Activated T-cell treated with anti-CD3 and anti-CD28 coated beads for 4 hours (primary cell): ENCODE data around the gene CRAT.
A peak's percentile ranks its signal among the peaks of the same experiment; 100 is the strongest.
"Not testable (repeated sequence)": the region's sequence is repeated elsewhere in the genome, so short reads cannot be mapped to it uniquely, and the experiment has no call there.

ENCODE experiments used
- DNase-seq: peaks from one replicate; pipeline ENCODE4 v3.0.0-alpha.2; 2020

The CRAT gene

DNA sequence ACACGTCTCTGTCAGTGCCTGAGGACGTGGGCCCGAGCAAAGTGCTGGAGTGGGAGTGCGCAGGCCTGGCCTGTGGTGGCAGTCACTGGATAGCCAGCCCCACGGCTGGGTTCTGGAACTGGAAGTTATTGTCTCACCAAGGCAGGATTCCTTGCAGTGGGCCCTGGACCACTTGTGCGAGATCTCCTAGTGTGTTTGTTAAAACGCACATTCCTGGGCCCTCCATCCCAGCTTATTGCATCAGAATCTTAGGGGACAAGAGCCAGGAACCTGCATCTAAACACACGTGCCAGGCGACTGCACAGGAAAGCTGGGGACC lies 27.5 kb upstream of the CRAT start:
- DNase-seq: no peak

DNA sequence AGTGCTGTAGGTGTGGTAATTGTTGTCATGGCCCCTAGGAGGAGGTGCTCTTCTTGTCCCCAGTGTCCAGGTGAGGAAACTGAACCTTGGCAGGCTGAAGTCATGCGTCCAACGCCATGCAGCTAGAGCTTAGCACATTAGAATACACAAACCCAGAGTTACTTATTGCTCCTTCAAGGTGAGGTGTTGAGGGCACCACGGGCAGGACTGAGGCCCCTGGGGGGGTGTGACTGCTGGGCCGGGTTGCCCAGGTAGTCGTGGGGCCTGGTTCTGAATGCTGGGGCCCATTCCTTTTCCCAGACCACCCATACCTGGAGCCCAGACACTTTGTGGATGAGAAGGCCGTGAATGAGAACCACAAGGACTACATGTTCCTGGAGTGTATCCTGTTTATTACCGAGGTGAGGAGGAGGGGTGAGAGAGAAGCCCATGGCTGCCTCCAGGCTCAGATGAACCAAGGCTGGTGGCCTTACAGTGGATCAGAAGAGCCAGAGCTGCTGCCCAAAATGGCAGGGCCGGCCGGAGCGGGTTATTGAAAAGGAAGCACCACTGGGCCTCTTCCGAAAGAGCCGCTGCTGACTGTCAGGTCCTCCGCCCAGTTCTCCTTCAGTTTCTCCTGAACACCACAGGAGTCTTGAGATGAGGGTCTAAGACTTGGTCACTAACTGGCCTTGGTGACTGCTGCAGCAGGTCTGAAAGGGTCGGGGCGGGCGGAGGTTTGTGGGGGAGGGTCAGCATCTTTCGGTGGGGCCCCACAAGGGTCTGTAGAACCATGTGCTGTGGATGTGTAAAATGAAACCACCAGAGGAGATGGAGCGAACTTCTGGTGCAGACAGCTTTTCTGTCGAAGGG lies 26.9 kb upstream of the CRAT start:
- no peak for DNase-seq

DNA sequence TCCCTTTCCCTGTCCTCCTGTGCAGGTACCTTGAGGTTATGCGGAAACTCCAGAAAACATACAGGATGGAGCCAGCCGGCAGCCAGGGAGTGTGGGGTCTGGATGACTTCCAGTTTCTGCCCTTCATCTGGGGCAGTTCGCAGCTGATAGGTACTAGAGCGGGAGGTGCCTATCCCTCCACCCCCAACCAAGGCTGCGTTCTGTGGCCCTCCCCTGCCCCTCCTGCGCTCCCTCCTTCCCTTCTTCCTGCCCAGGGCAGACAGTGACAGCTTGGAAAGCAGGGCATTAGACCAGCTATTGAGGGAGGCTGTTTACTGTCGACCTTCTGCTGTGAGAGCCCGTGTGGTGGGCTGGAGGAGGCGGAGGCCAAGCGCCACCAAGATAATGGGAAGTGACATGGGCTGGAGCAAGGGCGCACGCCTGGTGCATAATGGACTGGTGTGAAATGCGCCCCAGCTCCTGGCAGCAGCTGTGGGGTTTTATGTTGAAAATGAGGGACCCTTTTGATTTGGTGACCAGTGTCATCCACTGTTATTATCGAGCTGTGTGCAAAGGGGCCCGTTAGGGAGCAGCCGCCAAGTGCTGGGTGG lies 25.9 kb upstream of the CRAT start:
- no peak for DNase-seq

DNA sequence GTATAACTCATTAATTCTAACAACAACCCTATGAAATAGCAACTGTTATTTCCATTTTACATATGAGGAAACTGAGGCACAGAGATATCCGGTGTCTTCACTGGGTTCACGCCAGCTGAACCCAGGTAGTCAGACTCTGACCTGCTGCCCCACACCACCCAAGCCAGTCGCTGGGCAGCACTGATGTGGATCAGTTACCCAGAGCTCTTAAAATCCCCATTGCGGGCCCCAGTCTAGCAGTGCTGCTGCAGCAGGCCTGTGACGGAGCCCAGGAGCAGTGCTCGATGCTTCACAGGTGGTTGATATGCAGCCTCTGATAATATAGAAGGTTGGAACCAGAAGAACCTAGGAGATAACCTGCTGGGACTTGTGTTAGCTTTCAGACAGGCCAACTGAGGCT lies 24.9 kb upstream of the CRAT start:
- DNase-seq: no peak

DNA sequence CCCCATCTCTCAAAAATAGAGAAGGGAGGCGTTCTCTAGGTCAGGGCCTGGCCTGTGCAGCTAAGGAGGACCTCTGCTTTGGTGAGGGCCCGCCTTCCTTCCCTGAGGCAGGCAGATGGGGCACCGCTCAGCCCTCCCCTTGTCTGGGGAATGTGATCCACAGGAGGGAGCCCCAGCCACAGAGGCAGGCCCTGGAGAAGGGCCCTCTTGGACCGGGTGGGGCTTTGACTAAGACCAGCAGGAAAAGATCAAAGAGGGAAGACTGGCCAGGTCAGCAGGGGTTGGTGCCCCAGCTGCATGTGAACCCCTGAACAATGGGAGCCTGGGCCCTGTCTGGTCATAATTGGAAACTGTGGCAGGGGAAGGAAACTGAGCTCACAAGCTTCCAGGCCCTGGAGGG lies 22.5 kb upstream of the CRAT start:
- DNase-seq: no peak

DNA sequence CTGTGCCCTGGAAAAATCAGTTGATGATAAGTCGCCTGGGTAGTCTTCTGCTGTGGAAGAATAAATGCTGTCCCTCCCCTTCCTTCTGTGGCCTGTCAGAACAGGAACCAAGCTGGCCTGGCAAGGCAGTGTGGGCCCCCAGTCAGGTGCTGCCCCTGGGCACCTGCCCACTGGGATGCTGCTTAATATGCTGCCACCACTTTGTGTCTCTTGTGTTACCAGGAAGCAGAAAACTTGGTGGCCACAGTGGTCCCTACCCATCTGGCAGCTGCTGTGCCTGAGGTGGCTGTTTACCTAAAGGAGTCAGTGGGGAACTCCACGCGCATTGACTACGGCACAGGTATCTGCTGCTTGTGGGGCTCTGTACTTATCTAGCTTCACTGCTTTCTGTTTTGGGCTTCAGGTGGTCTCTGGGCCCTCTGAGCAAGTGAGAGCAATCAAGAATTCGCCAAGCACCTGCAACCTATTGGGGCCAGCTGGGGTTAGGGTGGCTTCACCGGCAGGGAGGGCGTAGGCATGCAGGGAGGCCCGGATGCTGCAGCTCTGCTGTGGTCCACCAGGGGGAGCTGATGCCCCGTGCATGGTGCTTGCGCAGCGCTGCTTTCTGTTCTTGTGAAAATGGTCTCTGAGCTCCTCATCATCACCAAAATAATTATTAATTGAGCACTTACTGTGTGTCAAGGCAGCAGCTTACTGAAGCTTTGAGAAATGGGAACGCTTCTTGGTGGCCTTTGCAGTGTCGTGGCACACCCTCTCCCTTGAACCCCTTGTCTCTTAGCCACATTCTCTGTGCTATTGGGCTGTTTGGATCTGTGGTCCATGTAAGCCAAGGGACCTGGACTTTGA lies 20.9 kb upstream of the CRAT start:
- peak; percentile 81 for DNase-seq

DNA sequence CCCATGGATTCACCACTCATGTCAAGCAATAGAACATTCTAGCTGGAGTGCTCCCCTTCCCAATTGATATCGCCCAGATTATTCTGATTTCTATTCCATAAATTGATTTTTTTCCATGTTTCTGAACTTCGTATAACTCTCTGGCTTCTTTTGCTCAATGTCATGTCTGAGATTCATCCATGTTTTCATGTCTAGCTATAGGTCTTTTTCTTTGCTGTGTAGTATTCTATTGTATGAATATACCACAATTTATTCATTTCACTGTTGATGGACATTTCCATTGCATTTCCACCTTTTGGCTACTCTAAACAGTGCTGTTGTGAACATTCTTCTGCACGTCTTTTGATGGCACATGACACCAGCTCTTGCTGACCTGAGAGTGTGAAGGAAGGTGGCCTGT lies 20.2 kb upstream of the CRAT start:
- no peak for DNase-seq

DNA sequence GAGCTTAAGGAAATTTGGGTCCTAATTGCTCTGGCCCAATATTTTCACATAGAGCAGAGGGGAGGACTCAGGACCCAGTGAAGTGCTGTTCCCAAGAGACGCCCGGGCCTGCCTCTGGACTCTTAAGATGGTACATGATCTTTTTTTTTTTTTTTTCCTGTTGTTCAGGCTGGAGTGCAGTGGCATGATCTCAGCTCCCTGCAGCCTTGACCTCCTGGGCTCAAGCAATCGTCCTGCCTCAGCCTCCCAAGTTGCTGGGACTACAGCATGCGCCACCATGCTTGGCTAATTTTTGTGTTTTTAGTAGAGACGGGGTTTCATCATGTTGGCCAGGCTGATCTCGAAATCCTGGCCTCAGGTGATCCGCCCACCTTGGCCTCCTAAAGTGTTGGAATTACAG lies 19.7 kb upstream of the CRAT start:
- DNase-seq: not testable (repeated sequence)

DNA sequence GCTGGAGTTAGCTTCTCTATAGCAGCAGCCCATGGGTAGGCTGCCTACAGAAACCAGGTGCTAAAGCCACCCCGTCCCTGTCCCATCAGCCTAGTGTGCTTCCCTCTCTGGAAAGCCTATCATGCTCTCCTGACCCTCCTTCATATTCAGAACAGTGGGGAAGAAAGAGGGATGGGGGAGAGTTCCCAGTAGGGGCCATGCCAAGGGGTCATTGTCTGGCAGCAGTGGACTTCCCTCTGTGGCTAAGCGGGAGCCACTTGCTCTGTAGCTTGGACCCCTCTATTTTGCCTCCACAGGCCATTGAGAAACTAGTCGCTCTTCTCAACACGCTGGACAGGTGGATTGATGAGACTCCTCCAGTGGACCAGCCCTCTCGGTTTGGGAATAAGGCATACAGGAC lies 18.1 kb upstream of the CRAT start:
- no peak for DNase-seq

DNA sequence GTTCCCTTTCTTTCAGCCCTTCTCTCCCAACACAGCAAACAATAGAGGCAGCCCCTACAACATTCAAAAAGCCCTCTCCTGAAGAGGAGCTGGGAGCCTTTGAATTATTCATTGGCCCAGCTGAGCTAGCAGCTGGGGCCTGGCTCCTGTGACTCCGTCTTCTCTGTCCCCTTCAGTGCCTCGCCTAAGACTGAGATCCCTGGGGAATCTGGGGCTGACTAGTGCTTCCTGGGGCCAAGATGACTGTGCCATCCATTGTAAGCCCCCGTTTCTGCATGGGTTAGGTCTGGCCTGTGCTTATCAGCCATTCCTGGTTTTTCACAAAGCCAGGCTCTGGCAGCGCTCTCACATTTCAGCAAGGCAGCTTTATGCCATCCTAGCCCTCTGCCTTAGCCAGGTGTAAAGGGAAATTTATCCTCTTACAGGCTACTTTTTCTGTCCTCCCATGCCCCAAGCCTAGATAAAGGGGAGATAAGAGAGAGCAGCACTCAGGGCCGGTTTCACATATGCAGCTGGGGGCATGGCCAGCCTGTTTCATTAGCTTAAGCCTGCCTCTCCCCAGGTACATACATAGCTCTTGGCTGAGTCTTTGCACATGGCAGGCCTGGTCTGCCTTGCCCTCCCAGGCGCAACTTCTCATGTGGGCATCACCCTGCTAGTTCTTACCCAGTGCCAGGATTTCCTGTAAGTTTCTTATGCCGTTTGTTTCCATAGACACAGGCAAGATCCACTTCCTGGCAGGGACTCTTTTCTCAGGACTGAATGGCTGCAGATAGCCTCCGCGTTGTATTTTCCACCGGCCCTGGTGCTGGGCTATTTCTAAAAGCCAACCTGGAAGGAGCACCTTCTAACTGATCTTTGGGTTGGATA lies 16.4 kb upstream of the CRAT start:
- DNase-seq: no peak

DNA sequence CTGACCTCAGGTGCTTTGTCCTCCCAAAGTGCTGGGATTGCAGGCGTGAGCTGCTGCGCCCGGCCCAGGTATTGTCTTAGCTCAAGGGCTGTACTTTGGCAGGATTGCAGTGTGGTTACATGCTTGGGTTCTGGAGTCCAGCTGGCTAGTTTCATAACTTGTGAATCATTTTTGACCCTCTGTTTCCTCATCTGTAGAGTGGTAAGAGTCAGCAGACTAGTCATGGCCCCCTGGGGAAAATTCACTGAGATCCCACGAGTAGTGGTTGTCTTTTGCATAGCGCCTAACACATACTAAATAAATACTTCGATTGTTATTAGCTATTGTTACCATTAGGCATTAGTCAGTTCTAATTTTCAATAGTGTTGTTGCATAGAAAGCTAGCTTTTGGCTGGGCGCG lies 14.9 kb upstream of the CRAT start:
- DNase-seq: no peak

DNA sequence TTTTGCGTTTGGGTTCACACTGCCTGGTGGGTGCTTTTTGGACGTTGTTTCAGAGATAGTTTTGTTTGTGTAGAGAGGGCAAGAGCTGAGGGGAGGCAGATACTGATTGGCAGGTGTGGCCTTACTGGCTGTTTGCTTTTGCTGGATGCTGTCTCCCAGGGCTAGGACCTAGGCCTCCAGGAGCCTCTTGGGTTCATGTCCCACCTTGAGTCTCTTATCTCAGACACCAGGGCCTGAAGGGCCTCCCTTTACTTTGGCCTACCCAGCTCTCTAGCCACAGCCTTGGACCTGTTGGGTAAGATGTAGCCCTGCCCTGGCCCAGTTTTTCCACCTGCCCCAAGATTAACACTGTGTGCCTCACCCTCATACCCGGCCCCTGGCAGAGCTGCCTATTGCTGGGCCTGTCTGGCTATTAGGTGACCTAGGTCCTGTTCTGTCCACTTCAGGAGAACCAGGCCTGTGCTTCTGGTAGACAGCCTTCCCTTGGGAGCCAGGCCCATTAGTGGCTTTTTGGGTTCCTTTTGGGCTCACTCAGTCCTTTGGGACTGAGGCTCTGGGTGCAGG lies 14.0 kb upstream of the CRAT start:
- DNase-seq: no peak

DNA sequence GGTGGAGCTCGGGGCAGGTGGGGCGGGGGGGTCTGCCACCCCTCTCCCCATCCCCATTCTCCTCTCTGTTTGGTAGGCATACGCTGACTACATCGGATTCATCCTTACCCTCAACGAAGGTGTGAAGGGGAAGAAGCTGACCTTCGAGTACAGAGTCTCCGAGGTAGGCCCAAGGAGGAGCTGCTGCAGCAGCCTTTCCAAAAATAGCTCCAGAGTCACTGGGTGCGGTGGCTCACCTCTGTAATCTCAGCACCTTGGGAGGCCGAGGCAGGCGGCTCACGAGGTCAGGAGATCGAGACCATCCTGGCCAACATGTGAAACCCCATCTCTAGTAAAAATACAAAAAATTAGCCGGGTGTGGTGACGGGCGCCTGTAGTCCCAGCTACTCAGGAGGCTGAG lies 12.4 kb upstream of the CRAT start:
- DNase-seq: not testable (repeated sequence)

DNA sequence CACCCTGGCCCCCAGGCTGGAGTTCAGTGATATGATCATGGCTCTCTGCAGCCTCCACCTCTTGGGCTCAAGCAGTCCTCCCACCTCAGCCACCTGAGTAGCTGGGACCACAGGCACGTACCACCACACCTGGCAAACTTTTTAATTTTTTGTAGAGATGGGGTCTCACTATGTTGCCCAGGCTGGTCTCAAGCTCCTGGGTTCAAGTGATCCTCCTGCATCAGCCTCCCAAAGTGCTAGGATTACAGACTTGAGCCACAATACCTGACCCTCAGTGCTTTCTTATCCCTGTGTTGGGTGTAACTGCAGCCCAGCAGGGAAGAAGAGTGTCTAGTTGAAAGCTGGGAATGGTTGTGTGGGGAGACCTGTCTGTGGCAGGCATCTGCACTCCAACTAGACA lies 11.5 kb upstream of the CRAT start:
- no peak for DNase-seq

DNA sequence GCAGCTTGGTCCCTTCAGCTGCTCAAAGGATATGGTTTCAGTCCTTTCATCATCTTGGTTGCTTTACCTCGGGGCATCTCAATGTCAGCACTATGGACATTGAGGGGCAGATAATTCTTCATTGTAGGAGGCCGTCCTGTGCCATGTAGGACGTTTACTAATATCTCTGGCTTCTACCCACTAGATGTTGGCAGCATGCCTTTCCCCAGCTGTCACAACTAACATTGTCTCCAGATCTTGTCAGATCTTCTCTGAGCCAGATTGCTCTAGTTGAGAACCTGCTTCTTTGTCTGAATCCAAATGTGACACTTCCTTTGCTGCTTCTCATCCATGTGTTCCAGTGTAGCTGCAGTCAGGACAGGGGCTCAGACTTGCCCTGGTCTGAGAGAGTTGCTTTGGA lies 10.9 kb upstream of the CRAT start:
- DNase-seq: no peak

DNA sequence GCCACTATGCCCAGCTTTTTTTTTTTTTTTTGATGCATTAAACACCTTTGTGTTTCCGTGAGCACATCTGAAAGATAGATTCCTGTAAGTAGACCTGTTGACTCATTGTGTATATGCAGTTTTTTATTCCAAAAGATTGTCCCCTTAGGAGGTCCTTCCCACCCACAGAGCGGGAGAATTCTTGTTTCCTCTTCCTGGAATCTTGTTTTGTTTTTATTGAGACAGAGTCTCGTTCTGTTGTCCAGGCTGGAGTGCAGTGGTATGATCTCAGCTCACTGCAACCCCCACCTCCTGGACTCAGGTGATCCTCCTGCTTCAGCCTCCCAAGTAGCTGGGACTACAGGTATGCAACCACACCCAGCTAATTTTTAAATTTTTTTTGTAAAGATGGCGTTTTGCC lies 8.2 kb upstream of the CRAT start:
- no peak for DNase-seq

DNA sequence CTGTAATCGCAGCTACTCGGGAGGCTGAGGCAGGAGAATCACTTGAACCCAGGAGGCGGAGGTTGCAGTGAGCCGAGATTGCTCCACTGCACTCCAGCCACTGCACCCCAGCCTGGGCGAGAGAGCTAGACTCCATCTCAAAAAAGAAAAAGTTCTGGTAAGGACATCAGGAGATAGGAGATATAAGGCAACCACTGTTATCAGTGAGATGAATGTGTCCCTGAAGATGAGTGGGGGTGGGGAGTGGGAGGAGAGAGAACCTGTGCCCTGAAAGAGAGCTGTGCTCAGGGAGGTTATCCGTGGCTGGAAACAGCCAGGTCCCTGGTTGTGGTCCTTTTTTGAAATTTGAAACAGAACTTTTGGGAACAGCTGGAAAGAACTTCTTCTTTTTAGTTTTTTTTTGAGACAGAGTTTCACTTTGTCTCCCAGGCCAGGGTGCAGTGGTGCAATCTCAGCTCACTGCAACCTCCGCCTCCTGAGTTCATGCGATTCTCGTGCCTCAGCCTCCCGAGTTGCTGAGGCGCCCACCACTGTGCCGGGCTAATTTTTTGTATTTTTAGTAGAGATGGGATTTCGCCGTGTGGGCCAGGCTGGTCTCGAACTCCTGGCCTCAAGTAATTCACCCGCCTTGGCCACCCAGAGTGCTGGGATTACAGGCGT lies 3.2 kb upstream of the CRAT start:
- no peak for DNase-seq

DNA sequence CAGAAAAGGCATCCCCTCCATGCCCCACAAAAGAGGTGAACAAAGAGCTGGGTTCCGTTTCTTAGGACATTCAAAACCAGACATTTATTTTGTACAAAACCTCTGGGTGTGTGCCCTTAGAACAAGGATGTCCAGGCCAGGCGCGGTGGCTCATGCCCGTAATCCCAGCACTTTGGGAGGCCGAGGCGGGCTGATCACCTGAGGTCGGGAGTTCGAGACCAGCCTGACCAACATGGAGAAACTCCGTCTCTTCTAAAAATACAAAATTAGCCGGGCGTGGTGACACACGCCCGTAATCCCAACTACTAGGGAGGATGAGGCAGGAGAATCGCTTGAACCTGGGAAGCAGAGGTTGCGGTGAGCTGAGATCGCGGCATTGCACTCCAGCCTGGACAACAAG lies 1.9 kb upstream of the CRAT start:
- not testable (repeated sequence) for DNase-seq

DNA sequence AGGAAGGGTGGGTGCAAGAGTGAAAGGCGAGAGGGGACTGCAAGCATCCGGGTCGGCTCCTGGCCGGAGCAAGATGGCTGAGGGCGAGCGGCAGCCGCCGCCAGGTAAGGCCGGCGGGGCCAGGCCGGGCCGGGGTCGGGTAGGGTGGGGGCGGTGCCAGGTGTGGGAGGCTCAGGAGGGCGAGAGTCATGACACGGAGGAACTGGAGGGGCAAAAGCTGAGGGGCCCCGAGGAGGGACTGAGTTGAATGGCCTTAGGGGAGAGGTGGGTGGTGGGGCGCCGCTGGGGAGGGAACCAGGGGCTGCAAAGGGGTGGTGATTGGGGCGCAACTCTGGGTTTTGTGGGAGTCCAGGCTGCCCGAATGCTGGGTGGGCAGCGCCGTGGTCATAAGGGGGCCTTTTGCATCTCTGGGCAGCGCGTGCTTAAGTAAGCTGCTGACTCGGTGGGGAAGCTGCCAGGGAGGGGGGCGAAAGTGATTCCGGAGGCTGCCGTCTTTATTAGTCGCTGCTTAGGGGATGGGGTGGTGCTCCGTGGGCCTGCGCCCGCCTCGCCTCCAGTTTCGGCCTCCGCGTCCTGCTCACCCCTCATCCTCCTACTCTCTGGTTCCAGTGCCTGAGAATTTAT lies 1.0 kb upstream of the CRAT start:
- DNase-seq: peak; percentile 6

DNA sequence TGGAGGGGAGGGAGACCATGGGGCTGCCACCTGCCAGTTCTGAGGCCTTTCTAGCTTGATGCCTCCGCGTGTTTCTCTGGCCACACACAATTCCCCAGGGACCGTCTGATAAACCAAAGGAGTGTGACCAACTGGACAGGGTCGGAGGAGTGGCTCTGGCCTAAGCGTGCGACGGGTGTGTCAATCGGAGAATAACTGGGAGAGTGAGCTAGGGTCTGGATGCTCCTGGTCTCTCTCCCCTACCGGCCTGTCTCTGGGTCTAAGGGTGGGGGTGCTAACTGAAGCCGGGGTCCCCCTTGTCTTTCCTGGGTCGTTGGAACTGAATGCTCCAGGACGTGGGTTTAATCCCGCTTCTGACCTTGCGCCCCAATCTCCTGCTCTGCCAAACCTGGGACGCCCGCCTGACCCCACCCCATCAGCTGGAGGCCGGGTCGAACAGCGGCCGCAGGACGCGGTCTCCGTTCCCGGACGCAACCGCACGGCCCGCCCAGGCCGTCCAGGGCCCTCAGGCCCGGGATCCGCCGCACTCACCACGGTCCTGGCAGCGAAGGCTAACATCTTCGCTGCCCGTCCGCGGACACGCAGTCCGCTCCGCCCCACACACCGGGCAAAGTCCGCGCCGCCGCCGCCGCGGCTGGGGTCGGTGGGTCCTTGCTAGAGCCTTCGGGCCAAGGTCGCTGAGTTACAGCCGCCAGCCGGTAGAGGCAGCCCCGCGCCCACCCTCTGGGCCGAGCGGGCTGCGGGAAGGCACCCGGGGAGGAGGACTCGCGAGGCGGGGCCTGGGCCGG lies 447 bp downstream of the CRAT start:
- DNase-seq: no peak

DNA sequence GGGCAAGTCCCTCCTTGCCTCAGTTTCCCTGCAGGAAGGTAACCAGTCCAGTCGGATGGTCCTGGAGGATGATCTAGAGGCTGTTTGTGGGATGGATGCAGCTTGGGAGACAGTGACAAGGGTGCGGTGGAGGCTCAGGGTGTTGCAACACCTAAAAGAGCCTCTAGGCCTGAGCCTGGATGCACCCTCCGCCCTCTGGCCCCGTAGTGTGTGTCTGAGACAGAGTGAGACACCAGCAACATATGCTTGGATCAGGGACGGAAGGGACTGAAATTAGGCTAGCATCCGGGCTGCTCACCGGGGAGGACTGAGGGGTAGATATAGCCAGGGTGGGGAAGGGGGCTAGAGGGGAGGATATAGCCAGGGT lies 1.1 kb downstream of the CRAT start:
- DNase-seq: no peak
